RWPE2 (cell line): ENCODE measurements around the gene CELA1.

Source experiments
- ATAC-seq: fragments of 200-7000 bp; cut with Tn5 transposase; 3 replicates; pipeline ENCODE4 v1.9.1; 2021; ENCODE audit warnings: low read depth
- DNase-seq: peaks from one replicate; pipeline ENCODE4 v3.0.0-alpha.2; 2020; ENCODE audit warnings: low spot score
- H3K27ac ChIP-seq: fragments of 450-650 bp; 2 replicates; pipeline ENCODE4 v1.5.1; 2017; ENCODE audit warnings: mild to moderate bottlenecking; ENCODE audit not compliant: poor library complexity, severe bottlenecking
- H3K27me3 ChIP-seq: fragments of 250-450 bp; sonication (Bioruptor Pico); 2 replicates; pipeline ENCODE4 v1.5.1; 2021; ENCODE audit warnings: mild to moderate bottlenecking, moderate library complexity; ENCODE audit not compliant: insufficient read depth, poor library complexity, severe bottlenecking
- H3K36me3 ChIP-seq: fragments of 250-450 bp; sonication (Bioruptor Pico); 2 replicates; pipeline ENCODE4 v1.5.1; 2020; ENCODE audit warnings: low read depth, mild to moderate bottlenecking, moderate library complexity
- H3K4me1 ChIP-seq: fragments of 250-450 bp; sonication (Bioruptor Pico); 2 replicates; pipeline ENCODE4 v1.5.1; 2021; ENCODE audit warnings: mild to moderate bottlenecking, moderate library complexity; ENCODE audit not compliant: insufficient read depth, poor library complexity, severe bottlenecking
- H3K4me3 ChIP-seq: fragments of 250-450 bp; sonication (Bioruptor Pico); 2 replicates; pipeline ENCODE4 v1.5.1; 2021; ENCODE audit warnings: mild to moderate bottlenecking, moderate library complexity; ENCODE audit not compliant: severe bottlenecking
- H3K9me3 ChIP-seq: fragments of 250-450 bp; sonication (Bioruptor Pico); 2 replicates; pipeline ENCODE4 v1.5.1; 2021; ENCODE audit warnings: mild to moderate bottlenecking, moderate library complexity; ENCODE audit not compliant: severe bottlenecking
- CTCF ChIP-seq: fragments of 450-650 bp; IDR thresholded peaks from one replicate; pipeline ENCODE4 v1.5.1; 2017; ENCODE audit warnings: mild to moderate bottlenecking, moderate library complexity; ENCODE audit not compliant: poor library complexity, severe bottlenecking

Gene CELA1

DNA sequence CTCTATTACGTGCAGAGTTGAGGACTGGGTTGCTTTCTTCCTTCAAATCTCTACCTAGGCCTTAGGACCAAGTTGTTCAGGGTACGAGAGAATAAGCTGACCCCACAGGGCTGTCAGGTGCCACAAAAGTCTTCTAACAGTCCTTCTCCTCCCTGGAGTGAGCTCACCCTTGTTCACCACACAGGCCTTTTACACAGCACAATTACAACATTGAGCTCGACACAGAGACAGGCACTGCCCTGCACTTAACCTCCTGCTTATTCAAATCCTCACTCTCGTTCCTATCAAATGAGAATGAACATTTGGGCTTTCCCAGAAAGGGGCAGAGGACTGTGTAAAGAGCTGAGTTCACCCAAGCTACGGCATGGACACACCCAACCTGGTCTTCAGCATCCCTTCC lies 42.4 kb upstream of the CELA1 start:
- Histone ChIP-seq H3K4me1 (peaks cover 36% of the 10 kb centered on the region), H3K27ac (peak overlapping the region; percentile 47), H3K9me3 (no peaks in the 10 kb centered on the region), H3K27me3 (no peaks in the 10 kb centered on the region), H3K36me3 (peaks cover 7% of the 10 kb centered on the region; the same call in 1 of the 2 replicates), H3K4me3 (no peak overlapping the region)
- DNase-seq: no peak
- no peak for TF ChIP-seq CTCF
- no peak for ATAC-seq

GRCh38 chr12:51388069-51388799 lies 41.8 kb upstream of the CELA1 start:
- Histone ChIP-seq H3K27ac (peak overlapping the region; percentile 47), H3K4me3 (no peak overlapping the region), H3K9me3 (no peaks in the 10 kb centered on the region), H3K36me3 (peaks cover 12% of the 10 kb centered on the region), H3K4me1 (peaks cover 36% of the 10 kb centered on the region), H3K27me3 (no peaks in the 10 kb centered on the region)
- DNase-seq (no peak), ATAC-seq (peak; percentile 23; the same call in 2 of the 3 replicates)
- TF ChIP-seq CTCF: no peak

DNA sequence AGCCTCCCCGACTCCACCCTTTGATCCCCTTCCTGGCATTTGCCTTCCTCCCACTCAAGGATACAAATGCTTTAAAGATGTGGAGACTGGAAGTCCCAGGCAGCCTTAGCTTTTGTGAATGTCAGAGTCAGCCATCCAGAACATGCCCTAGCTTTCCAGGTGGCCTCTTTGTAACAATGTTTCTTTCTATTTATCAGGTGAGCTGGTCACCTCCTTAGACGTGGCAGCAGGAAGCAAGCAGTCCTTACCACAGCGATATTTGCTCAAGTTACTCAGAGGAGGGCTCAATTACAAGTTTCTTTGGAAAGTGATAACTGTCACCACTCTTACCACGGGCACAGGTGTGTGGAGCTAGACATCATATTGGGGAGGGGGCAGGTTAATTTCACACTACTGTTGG lies 39.9 kb upstream of the CELA1 start:
- peaks cover 30% of the 10 kb centered on the region for H3K36me3 ChIP-seq
- DNase-seq: no peak
- H3K27me3 ChIP-seq: no peaks in the 10 kb centered on the region
- peaks cover 31% of the 10 kb centered on the region for H3K4me1 ChIP-seq
- TF ChIP-seq CTCF: no peak
- ATAC-seq: no peak
- H3K9me3 ChIP-seq: no peaks in the 10 kb centered on the region
- no peak overlapping the region for H3K4me3 ChIP-seq
- H3K27ac ChIP-seq: no peak overlapping the region

- peaks cover 18% of the 10 kb centered on the region for H3K4me1 ChIP-seq
- DNase-seq (no peak), ATAC-seq (peak; percentile 82)
- peak overlapping the region; percentile 69 for H3K27ac ChIP-seq
- H3K36me3 ChIP-seq: peaks cover 57% of the 10 kb centered on the region
- H3K27me3 ChIP-seq: no peaks in the 10 kb centered on the region
- no peak for TF ChIP-seq CTCF
- no peaks in the 10 kb centered on the region for H3K9me3 ChIP-seq
- H3K4me3 ChIP-seq: no peak overlapping the region
Measured at GRCh38 chr12:51383269-51383905, 36.9 kb upstream of the CELA1 start.

DNA sequence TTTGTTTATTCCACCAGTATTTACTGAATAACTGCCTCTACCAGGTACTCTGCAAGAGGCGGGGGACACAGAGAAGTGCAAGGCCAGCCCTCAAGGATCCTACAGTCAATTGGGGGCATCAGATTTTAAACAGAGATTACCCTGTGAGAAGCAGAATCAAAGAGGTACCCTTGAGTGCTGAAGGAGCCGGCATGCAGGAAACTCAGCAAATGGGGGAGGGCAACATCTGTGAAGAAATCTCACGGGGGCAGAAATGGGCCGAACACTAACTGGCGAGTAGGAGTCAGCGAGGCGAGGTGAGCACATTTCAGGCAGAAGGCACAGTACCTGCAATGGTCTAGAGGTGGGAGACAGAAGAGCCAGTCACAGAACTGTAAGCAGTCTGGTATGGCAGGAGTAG lies 35.7 kb upstream of the CELA1 start:
- Histone ChIP-seq H3K4me3 (no peak overlapping the region), H3K4me1 (peaks cover 12% of the 10 kb centered on the region), H3K36me3 (peaks cover 68% of the 10 kb centered on the region), H3K27me3 (no peaks in the 10 kb centered on the region), H3K9me3 (no peaks in the 10 kb centered on the region), H3K27ac (no peak overlapping the region)
- ATAC-seq: no peak
- DNase-seq: no peak
- no peak for TF ChIP-seq CTCF
